T-helper 1 cell treated with Interleukin-12 subunit alpha and Interleukin-12 subunit beta and Interleukin-4 antibody, amounts not matched to agents 30 ng/mL and 1 ng/mL, for 36 hours (primary cell): ENCODE results near the gene C9orf50. TPM values are rescaled to one million over a fixed set of nuclear protein-coding genes. Genes with fewer than 3 reads are reported as not detected.
"Not testable (repeated sequence)": the region's sequence is repeated elsewhere in the genome, so short reads cannot be mapped to it uniquely, and the experiment has no call there.

ENCODE experiments used
- intact Hi-C: fragments of 100-400 bp; cut with micrococcal nuclease; formaldehyde crosslinking; loops from one replicate; pipeline ENCODE4 v1.15.1; 2024
- total RNA-seq: library from RNA; stranded (reverse); gene quantifications from 2 replicates; pipeline ENCODE4 v1.2.3, GENCODE V29; 2022

C9orf50 gene
- total RNA-seq, 1 donor from 2014 or later, result not detected

GRCh38 chr9:129595903-129596540 is 24.9 kb downstream of the C9orf50 start:
- intact Hi-C loops, result no loop called here

GRCh38 chr9:129595311-129595741 is 25.6 kb downstream of the C9orf50 start:
- intact Hi-C loops, result no loop called here

- intact Hi-C loops, result no loop called here
Observed at GRCh38 chr9:129594632-129595031, 26.3 kb downstream of the C9orf50 start.

GRCh38 chr9:129592790-129593189 is 28.1 kb downstream of the C9orf50 start:
- intact Hi-C loops, result not testable (repeated sequence)

GRCh38 chr9:129591916-129592315 is 29.0 kb downstream of the C9orf50 start:
- intact Hi-C loops, result no loop called here

GRCh38 chr9:129590466-129590865 is 30.4 kb downstream of the C9orf50 start:
- intact Hi-C loops, result no loop called here

- intact Hi-C loops, result loop anchor here (5.0 kb wide), 1 partner anchor 320 kb away; no protein-coding TSS in a partner anchor
Observed at GRCh38 chr9:129587487-129588262, 33.2 kb downstream of the C9orf50 start.

- intact Hi-C loops, result loop anchor here (5.0 kb wide), 1 partner anchor 319 kb away; no protein-coding TSS in a partner anchor
Observed at GRCh38 chr9:129586685-129587084, 34.2 kb downstream of the C9orf50 start.

- intact Hi-C loops, result loop anchor here (5.0 kb wide), 1 partner anchor 319 kb away; no protein-coding TSS in a partner anchor
Observed at GRCh38 chr9:129586245-129586644, 34.7 kb downstream of the C9orf50 start.

- intact Hi-C loops, result loop anchor here (2.0 to 5.0 kb wide), 2 partner anchors 89 to 318 kb away; no protein-coding TSS in a partner anchor
Observed at GRCh38 chr9:129585352-129585751, 35.5 kb downstream of the C9orf50 start.

GRCh38 chr9:129584136-129584535 is 36.8 kb downstream of the C9orf50 start:
- intact Hi-C loops, result loop anchor here (1.0 to 5.0 kb wide), 4 partner anchors 87 to 702 kb away; partner anchors contain the start of genes IER5L, KYAT1 and LRRC8A

GRCh38 chr9:129583308-129584038 is 37.4 kb downstream of the C9orf50 start:
- intact Hi-C loops, result loop anchor here (1.0 to 5.0 kb wide), 4 partner anchors 87 to 701 kb away; partner anchors contain the start of genes IER5L, KYAT1 and LRRC8A

GRCh38 chr9:129582855-129583254 is 38.0 kb downstream of the C9orf50 start:
- intact Hi-C loops, result loop anchor here (5.0 kb wide), 1 partner anchor 701 kb away; the partner anchor contains the start of genes KYAT1 and LRRC8A

- intact Hi-C loops, result loop anchor here (2.0 to 5.0 kb wide), 3 partner anchors 95 to 699 kb away; partner anchors contain the start of genes KYAT1 and LRRC8A
Observed at GRCh38 chr9:129581505-129582189, 39.3 kb downstream of the C9orf50 start.

- intact Hi-C loops, result loop anchor here (2.0 to 5.0 kb wide), 3 partner anchors 94 to 698 kb away; partner anchors contain the start of genes KYAT1 and LRRC8A
Observed at GRCh38 chr9:129580211-129580915, 40.5 kb downstream of the C9orf50 start.

GRCh38 chr9:129579294-129579693 is 41.6 kb downstream of the C9orf50 start:
- intact Hi-C loops, result no loop called here

- intact Hi-C loops, result no loop called here
Observed at GRCh38 chr9:129576546-129577543, 44.1 kb downstream of the C9orf50 start.

- intact Hi-C loops, result no loop called here
Observed at GRCh38 chr9:129575818-129576217, 45.1 kb downstream of the C9orf50 start.
